HEK293T (cell line): ENCODE results near the gene TMUB2.

Experiments
- ARNT ChIP-seq: fragments of 450-650 bp; IDR thresholded peaks from 2 replicates; pipeline ENCODE4 v1.6.1; 2017; ENCODE audit warnings: mild to moderate bottlenecking
- BHLHE40 ChIP-seq: fragments of 450-650 bp; IDR thresholded peaks from 2 replicates; pipeline ENCODE4 v1.6.1; 2016; ENCODE audit warnings: mild to moderate bottlenecking, moderate library complexity, borderline replicate concordance
- ELF4 ChIP-seq: fragments of 450-650 bp; IDR thresholded peaks from 2 replicates; pipeline ENCODE4 v1.6.1; 2017; ENCODE audit warnings: antibody characterized with exemption
- FOXA1 ChIP-seq: fragments of 450-650 bp; IDR thresholded peaks from 2 replicates; pipeline ENCODE4 v1.6.1; 2016; ENCODE audit warnings: mild to moderate bottlenecking
- FOXK2 ChIP-seq: fragments of 450-650 bp; IDR thresholded peaks from 2 replicates; pipeline ENCODE4 v1.6.1; 2016; ENCODE audit warnings: mild to moderate bottlenecking
- FOXM1 ChIP-seq: fragments of 450-650 bp; IDR thresholded peaks from 2 replicates; pipeline ENCODE4 v1.6.1; 2017; ENCODE audit warnings: mild to moderate bottlenecking, borderline replicate concordance
- HDGF ChIP-seq: fragments of 450-650 bp; IDR thresholded peaks from 2 replicates; pipeline ENCODE4 v1.6.1; 2017; ENCODE audit warnings: antibody characterized with exemption, borderline replicate concordance
- L3MBTL2 ChIP-seq: fragments of 450-650 bp; conservative IDR thresholded peaks from 2 replicates; pipeline ENCODE4 v1.6.1; 2016; ENCODE audit warnings: mild to moderate bottlenecking
- NFRKB ChIP-seq: fragments of 450-650 bp; IDR thresholded peaks from 2 replicates; pipeline ENCODE4 v1.6.1; 2016; ENCODE audit warnings: mild to moderate bottlenecking, moderate library complexity
- PKNOX1 ChIP-seq: fragments of 450-650 bp; IDR thresholded peaks from 2 replicates; pipeline ENCODE4 v1.6.1; 2016
- SP1 ChIP-seq: fragments of 450-650 bp; IDR thresholded peaks from 2 replicates; pipeline ENCODE4 v1.6.1; 2017
- SUZ12 ChIP-seq: fragments of 450-650 bp; IDR thresholded peaks from 2 replicates; pipeline ENCODE4 v1.6.1; 2016; ENCODE audit warnings: mild to moderate bottlenecking

- TF ChIP-seq PKNOX1 (no peak), SUZ12 (no peak), ELF4 (no peak), SP1 (no peak), HDGF (no peak), NFRKB (no peak), FOXK2 (no peak), ARNT (no peak), FOXA1 (no peak), BHLHE40 (no peak), L3MBTL2 (no peak), FOXM1 (peak; percentile 62; the same call in 1 of the 2 replicates)
Observed at GRCh38 chr17:44219108-44219615, 32.4 kb downstream of the TMUB2 start.
